HG02840 (cell line): Measurements from ENCODE around the gene SEMA3C.

Source experiments
- ATAC-seq: cut with Tn5 transposase; IDR thresholded peaks from one replicate; pipeline ENCODE4 v1.9.1; 2021; ENCODE audit warnings: mild to moderate bottlenecking, moderate library complexity, moderate number of reproducible peaks; ENCODE audit not compliant: unreplicated experiment, low FRiP score

Gene SEMA3C

DNA sequence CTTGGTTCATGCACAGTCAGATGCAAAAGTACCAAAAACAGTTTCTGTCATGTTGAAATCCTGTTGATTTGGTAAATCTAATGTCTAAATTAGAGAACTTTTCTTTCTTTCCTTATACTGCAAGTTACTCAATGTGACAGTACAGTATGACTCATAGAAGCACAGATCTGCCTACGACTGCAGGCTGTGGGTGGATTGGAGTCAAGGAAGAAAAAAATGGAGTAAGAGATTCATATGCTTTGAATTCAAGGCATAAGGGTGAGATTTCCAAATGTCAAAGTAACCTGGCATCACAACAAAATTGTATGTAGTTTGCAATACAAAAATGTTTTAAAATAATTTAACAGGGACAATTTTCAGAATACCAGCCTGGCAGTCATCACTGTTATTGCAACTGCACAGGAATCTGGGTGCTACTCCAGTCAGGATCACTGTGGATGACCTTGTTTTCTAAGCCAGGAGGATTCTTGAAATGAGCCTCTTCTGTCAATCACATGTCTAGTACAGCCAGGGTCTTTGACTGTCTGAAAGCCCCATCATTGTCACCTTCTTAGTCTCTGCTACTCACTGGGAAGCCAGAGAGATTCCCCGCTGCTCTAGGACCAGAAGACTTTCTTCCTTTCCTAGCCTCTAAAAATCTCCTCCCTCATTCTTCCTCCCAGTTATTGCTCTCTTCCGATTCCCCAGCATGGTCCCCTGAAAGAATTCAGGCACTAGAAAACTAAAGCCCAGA lies 196.8 kb downstream of the SEMA3C start:
- ATAC-seq: no peak

DNA sequence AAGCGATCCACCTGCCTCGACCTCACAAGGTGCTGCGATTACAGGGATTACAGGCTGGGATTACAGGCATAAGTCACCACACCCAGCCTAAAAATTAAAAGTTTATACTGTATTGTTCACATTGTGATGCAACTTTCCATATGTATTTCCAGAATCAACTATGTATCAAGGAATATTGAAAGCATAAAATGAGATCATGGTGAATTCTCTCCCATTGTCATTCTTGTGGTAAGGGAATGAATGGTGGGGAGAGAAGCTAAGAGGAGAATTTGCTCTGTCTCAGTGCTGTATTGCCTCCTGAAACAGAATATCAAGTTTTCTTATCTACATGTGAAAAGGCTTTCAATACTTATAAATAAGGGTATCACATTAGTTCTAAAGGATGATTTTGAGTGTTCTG lies 198.7 kb downstream of the SEMA3C start:
- ATAC-seq: no peak

DNA sequence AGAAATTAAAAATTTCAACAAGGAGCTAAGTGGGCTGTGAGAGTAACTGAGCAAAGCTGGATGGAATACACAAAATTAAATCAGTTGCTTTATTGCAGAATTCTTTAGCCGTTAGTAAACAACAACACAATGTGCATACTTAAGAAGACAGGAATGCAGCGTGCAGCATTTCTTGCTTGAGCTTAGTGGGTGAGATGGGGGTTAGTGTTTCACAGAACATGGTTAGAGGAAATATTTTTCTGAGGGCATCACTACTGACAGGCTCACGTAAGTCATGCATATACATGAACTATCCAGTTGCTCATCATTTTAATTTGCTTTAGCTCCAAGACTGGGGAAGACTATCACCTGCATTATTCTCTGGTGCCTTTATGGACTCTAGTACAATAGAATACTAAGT lies 199.6 kb downstream of the SEMA3C start:
- no peak for ATAC-seq

DNA sequence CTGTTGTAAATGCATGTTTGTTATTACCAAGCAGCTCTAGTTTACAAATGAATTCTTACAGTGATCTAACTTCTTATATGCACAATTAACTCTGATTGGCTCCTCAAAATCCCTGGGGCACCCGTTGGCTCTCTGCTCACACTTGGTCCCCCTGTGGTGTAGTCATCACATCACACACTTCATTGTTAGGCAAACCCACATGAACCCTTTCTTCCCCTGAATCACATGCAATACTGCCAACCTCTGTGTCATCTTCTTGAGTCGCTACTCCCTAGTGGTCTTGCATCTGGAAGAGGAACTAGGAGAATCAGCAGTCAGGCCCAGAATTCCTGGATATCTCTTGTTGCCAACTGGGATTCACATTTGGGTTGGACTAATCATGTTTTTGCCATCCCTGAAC lies 207.3 kb downstream of the SEMA3C start:
- ATAC-seq: no peak

DNA sequence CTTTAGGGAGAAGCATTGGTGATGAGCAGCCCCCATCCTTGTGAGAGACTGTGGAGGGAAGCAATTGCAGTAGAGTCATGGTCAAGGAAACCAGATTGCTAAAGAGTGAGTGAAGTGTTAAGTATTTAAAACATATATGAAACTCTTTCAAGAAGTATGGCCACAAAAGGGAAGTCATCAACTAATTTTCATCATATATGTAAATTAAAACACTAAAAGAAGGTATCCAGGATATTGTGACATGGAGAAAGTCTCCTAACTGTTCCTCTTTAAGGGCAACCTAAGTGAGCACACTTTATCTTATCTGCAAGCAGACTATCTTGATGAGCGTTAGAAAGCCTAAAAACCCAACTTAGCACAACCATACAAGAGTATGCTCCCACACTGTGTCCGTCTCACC lies 210.7 kb downstream of the SEMA3C start:
- no peak for ATAC-seq

DNA sequence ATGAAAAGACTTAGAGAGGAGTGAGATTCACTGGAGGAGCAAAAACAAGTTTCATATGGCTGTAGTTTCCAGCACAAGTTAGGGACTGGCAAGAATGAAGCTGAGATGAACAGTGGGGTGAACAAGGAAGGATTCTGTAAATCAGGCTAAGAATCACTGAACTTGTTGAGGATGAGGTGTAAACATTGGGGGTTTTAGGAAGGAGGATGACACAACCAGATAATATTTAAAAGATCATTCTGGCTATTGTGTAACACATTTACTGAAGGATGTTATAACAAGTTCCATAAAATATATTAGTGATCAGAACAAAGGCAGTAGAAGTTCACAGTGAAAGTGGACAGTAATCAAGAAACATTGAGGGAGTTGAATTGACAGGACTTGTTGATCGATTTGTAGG lies 211.5 kb downstream of the SEMA3C start:
- ATAC-seq: no peak

DNA sequence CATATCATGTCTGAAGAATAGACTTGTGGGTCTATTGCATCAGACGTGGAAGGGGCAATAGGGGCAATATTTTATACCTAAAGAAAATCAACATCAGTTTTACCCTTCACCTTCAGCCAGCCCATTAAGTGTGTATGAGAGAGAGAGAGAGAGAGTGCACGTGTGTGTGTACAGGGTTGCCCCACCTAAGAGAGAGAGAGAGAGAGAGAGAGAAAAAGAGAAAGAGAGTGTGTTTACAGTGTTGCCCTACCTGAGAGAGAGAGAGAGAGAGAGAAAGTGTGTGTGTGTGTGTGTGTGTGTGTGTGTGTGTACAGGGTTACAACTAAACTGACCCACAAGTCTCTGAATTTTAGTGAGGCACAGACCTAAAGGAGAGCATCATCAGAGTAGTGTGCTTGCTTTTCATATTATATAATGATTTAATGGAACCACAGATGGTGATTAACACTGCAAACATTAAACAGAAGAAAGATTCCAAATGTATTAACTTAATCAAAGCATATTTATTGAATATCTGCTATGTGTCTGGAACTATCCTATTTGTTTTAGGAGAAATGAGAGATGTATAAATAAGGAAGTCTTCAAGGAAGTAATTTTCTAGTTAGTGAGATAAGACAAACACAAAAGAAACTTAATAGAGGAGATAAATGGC lies 213.6 kb downstream of the SEMA3C start:
- ATAC-seq: no peak

DNA sequence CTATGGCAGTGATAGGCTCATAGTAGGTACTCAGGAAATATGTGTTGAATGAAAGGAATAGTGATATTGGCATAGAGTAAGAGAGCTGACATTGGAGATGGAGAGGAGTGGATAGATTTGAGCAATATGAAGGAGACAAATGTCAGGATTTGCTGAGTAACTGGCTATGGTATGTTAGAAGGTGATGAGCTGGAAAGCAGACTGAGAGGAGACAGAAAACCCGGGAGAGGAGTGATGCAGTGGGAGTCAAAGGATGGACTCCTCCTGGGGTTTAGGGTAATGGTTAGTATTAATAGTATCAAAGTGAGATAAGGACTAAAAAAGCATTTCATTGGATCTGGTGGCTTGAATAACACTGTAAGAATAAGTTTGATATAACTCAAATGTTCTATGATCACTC lies 215.6 kb downstream of the SEMA3C start:
- no peak for ATAC-seq

DNA sequence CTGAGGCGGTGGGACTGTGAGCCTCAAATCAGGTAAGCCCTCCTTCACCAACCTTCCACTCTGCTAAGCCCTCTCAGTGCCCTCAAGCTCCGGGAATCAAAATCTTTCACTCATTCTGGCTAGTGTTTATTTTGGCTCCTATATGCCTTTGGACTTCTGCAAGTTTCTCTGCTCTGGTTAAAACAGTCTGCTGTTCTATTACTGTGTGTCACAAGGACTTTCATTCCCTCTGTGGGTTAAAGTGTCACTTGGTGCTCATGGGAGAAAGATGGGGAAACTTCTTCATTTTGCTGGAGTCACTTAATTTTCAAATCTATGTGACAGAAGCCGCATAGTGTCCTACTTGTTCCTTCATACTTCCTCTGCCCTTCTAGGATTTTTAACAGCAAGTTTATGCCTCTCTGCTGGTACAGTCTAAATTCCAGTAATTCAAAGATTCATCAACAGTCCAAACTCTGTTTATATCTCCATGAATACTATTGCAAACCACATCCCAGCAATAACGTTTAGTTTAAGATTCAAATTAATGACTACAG lies 219.1 kb downstream of the SEMA3C start:
- ATAC-seq: no peak

DNA sequence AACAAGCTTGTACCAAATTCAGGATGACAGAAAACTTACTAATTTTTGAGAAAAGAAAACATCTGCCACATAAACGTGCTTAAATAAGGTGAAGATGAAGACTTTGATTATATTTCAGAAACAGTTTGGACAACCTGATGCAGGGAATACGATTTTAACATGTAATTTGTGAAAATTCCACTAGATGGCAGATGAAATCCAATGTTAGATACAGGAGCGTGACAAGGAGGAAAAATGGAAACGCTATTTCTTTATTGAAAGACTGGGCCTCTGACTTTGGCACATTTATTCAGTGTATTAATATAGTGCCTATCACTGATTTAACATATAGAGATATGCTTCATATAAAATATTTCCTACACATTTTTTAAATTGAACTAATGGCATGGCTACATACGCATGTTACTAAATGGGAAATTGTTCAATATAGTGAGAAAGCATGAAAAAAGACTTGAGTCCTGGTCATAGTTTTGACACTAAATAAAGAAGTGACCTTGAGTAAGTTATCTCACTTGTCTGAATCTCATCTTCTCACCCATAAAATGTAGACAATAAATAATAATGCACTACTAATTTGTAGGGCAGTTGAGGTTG lies 219.7 kb downstream of the SEMA3C start:
- ATAC-seq: no peak
